Astrocyte (in vitro differentiated cells and primary cell): ENCODE results near the gene ARMC7. TPM values are rescaled to one million over a fixed set of nuclear protein-coding genes. Genes with fewer than 3 reads are reported as not detected.

Experiments
- DNase-seq: peaks from one replicate; pipeline ENCODE4 v3.0.0-alpha.2; 2010; ENCODE audit warnings: low read depth
- FAIRE-seq: peaks from 2 replicates; lab custom pipeline; 2011; peaks lifted over from hg19 to GRCh38; lab: Jason Lieb, UNC
- H2AFZ ChIP-seq: 2 replicates; pipeline ENCODE4 v1.6.0; 2012; ENCODE audit warnings: low read depth, low read length, inconsistent platforms
- H3K27ac ChIP-seq: 2 replicates; pipeline ENCODE4 v1.5.1; 2011; ENCODE audit warnings: low read depth, low read length, inconsistent platforms
- H3K27me3 ChIP-seq: 2 replicates; pipeline ENCODE4 v1.6.0; 2011; ENCODE audit warnings: low read length, inconsistent platforms; ENCODE audit not compliant: insufficient read depth
- H3K36me3 ChIP-seq: 2 replicates; pipeline ENCODE4 v1.5.1; 2011; ENCODE audit warnings: low read length, inconsistent platforms; ENCODE audit not compliant: insufficient read depth
- H3K4me1 ChIP-seq: 2 replicates; pipeline ENCODE4 v1.5.1; 2011; ENCODE audit warnings: low read length, inconsistent platforms; ENCODE audit not compliant: insufficient read depth
- H3K4me2 ChIP-seq: 2 replicates; pipeline ENCODE4 v1.6.0; 2012; ENCODE audit warnings: low read length, inconsistent platforms
- H3K4me3 ChIP-seq: 2 replicates; pipeline ENCODE4 v1.5.1; 2011; ENCODE audit warnings: low read depth, mild to moderate bottlenecking, low read length, inconsistent platforms; ENCODE audit not compliant: insufficient read depth
- H3K79me2 ChIP-seq: 2 replicates; pipeline ENCODE4 v1.6.0; 2012; ENCODE audit warnings: mild to moderate bottlenecking, low read length, inconsistent platforms; ENCODE audit not compliant: insufficient read depth
- H3K9ac ChIP-seq: 2 replicates; pipeline ENCODE4 v1.6.0; 2012; ENCODE audit warnings: mild to moderate bottlenecking, low read length, inconsistent platforms
- H3K9me3 ChIP-seq: 2 replicates; pipeline ENCODE4 v1.5.1; 2012; ENCODE audit warnings: low read depth, mild to moderate bottlenecking, low read length, inconsistent platforms; ENCODE audit not compliant: insufficient read depth
- H4K20me1 ChIP-seq: 2 replicates; pipeline ENCODE4 v1.6.0; 2012; ENCODE audit warnings: low read length, inconsistent platforms; ENCODE audit not compliant: insufficient read depth
- H3K27ac Mint-ChIP-seq: one replicate; pipeline ENCODE4 v1.8.0; 2021; ENCODE audit warnings: mild to moderate bottlenecking, mixed read lengths; ENCODE audit not compliant: unreplicated experiment
- H3K27me3 Mint-ChIP-seq: one replicate; pipeline ENCODE4 v1.8.0; 2021; ENCODE audit warnings: low read depth, mixed read lengths; ENCODE audit not compliant: unreplicated experiment
- H3K36me3 Mint-ChIP-seq: one replicate; pipeline ENCODE4 v1.8.0; 2021; ENCODE audit warnings: low read depth, mixed read lengths; ENCODE audit not compliant: unreplicated experiment
- H3K4me1 Mint-ChIP-seq: one replicate; pipeline ENCODE4 v1.8.0; 2021; ENCODE audit warnings: low read depth, mixed read lengths; ENCODE audit not compliant: unreplicated experiment
- H3K4me3 Mint-ChIP-seq: one replicate; pipeline ENCODE4 v1.8.0; 2021; ENCODE audit warnings: mild to moderate bottlenecking, moderate library complexity, mixed read lengths; ENCODE audit not compliant: unreplicated experiment
- H3K9me3 Mint-ChIP-seq: one replicate; pipeline ENCODE4 v1.8.0; 2021; ENCODE audit warnings: mild to moderate bottlenecking, mixed read lengths; ENCODE audit not compliant: unreplicated experiment
- CTCF ChIP-seq: IDR thresholded peaks from 2 replicates; pipeline ENCODE4 v1.5.1; 2011; ENCODE audit warnings: low read depth, mild to moderate bottlenecking, inconsistent platforms, low read length, moderate library complexity; ENCODE audit not compliant: insufficient read depth
- EZH2 ChIP-seq: IDR thresholded peaks from 2 replicates; pipeline ENCODE4 v1.6.1; 2012; ENCODE audit warnings: mild to moderate bottlenecking, low read length, inconsistent platforms; ENCODE audit not compliant: insufficient read depth
- total RNA-seq: library from RNA; stranded (reverse); gene quantifications from 2 replicates; pipeline ENCODE4 v1.2.1, GENCODE V29; 2021

The ARMC7 gene
- total RNA-seq, 1 donor from 2014 or later, result 11.9 TPM

- H4K20me1 ChIP-seq, result no peaks in the 10 kb centered on the region
- DNase-seq (no peak), FAIRE-seq (no peak)
- no peak overlapping the region for H3K4me3 ChIP-seq
- Mint-ChIP-seq H3K36me3 (peaks cover 9% of the 10 kb centered on the region), H3K9me3 (no peaks in the 10 kb centered on the region), H3K4me3 (no peak overlapping the region), H3K27ac (no peak overlapping the region), H3K27me3 (peaks cover 2% of the 10 kb centered on the region), H3K4me1 (no peaks in the 10 kb centered on the region)
- H3K79me2 ChIP-seq, result no peaks in the 10 kb centered on the region
- H3K4me1 ChIP-seq, result no peaks in the 10 kb centered on the region
- H3K36me3 ChIP-seq, result no peaks in the 10 kb centered on the region
- no peaks in the 10 kb centered on the region for H3K27me3 ChIP-seq
- no peaks in the 10 kb centered on the region for H3K9me3 ChIP-seq
- no peak overlapping the region for H2AFZ ChIP-seq
- TF ChIP-seq EZH2 (no peak), CTCF (no peak)
- H3K27ac ChIP-seq, result no peak overlapping the region
- no peak overlapping the region for H3K9ac ChIP-seq
- H3K4me2 ChIP-seq, result no peak overlapping the region
These were observed 7.4 kb upstream of the ARMC7 start for GRCh38 chr17:75102385-75102821.

- no peak overlapping the region for H3K27ac Mint-ChIP-seq
- Histone ChIP-seq H3K9me3 (no peaks in the 10 kb centered on the region), H3K27me3 (peaks cover under 1% of the 10 kb centered on the region), H3K27ac (no peak overlapping the region), H2AFZ (no peak overlapping the region), H3K79me2 (no peaks in the 10 kb centered on the region), H3K4me3 (no peak overlapping the region), H3K4me1 (peaks cover under 1% of the 10 kb centered on the region), H4K20me1 (no peaks in the 10 kb centered on the region), H3K36me3 (no peaks in the 10 kb centered on the region), H3K9ac (no peak overlapping the region), H3K4me2 (no peak overlapping the region)
- H3K27me3 Mint-ChIP-seq, result peaks cover 8% of the 10 kb centered on the region
- FAIRE-seq (no peak), DNase-seq (no peak)
- no peak for TF ChIP-seq EZH2
- no peaks in the 10 kb centered on the region for H3K4me1 Mint-ChIP-seq
- H3K9me3 Mint-ChIP-seq, result no peaks in the 10 kb centered on the region
- H3K4me3 Mint-ChIP-seq, result no peak overlapping the region
- peaks cover 7% of the 10 kb centered on the region for H3K36me3 Mint-ChIP-seq
These were observed 5.9 kb upstream of the ARMC7 start for GRCh38 chr17:75103601-75104554.

- Histone ChIP-seq H3K9ac (no peak overlapping the region), H4K20me1 (no peaks in the 10 kb centered on the region), H3K79me2 (peaks cover 2% of the 10 kb centered on the region), H3K27ac (no peak overlapping the region), H3K4me1 (peaks cover 11% of the 10 kb centered on the region), H3K9me3 (no peaks in the 10 kb centered on the region), H3K27me3 (peaks cover 3% of the 10 kb centered on the region), H3K36me3 (no peaks in the 10 kb centered on the region), H2AFZ (no peak overlapping the region), H3K4me2 (no peak overlapping the region), H3K4me3 (no peak overlapping the region)
- H3K27me3 Mint-ChIP-seq, result peaks cover 8% of the 10 kb centered on the region
- H3K36me3 Mint-ChIP-seq, result peaks cover 7% of the 10 kb centered on the region
- H3K4me1 Mint-ChIP-seq, result no peaks in the 10 kb centered on the region
- no peak overlapping the region for H3K27ac Mint-ChIP-seq
- no peak overlapping the region for H3K4me3 Mint-ChIP-seq
- H3K9me3 Mint-ChIP-seq, result no peaks in the 10 kb centered on the region
- DNase-seq (peak; percentile 12), FAIRE-seq (no peak)
- TF ChIP-seq CTCF (peak; percentile 78), EZH2 (no peak)
These were observed 4.4 kb upstream of the ARMC7 start for GRCh38 chr17:75105126-75106080.
